HG03457 (cell line): ENCODE measurements around the gene CABP2.
"Not testable (repeated sequence)": the region's sequence is repeated elsewhere in the genome, so short reads cannot be mapped to it uniquely, and the experiment has no call there.

Experiments used
- ATAC-seq: cut with Tn5 transposase; IDR thresholded peaks from one replicate; pipeline ENCODE4 v1.9.1; 2021; ENCODE audit warnings: moderate number of reproducible peaks; ENCODE audit not compliant: unreplicated experiment

The CABP2 gene

GRCh38 chr11:67477344-67478050, 45.7 kb downstream of the CABP2 start:
- not testable (repeated sequence) for ATAC-seq

DNA sequence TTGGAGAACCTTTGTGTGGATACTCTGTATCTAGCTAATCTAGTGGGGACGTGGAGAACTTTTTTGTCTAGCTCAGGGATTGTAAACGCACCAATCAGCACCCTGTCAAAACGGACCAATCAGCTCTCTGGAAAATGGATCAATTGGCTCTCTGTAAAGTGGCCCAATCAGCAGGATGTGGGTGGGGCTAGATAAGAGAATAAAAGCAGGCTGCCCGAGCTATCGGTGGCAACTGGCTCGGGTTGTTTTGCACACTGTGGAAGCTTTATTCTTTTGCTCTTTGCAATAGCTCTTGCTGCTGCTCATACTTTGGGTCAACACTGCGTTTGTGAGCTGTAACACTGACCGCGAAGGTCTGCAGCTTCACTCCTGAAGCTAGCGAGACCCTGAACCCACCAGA, 46.6 kb downstream of the CABP2 start:
- not testable (repeated sequence) for ATAC-seq

DNA sequence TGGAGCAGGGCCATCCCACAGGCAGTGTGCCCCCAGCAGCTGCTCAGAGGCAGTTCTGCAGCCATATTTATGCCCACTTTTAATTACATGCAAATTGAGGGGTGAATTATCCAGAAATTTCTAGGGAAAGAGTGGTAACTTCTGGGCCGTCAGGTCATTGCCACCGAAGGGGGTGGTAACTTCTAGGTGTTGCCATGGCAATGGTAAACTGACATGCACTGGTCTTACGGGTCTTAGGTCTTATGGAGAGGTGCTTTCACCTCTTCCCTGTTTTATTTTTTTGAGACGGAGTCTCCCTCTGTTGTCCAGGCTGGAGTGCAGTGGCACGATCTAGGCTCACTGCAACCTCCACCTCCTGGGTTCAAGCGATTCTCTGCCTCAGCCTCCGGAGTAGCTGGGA, 50.4 kb downstream of the CABP2 start:
- ATAC-seq: no peak

- ATAC-seq: no peak
Observed at GRCh38 chr11:67470337-67471002, 52.8 kb downstream of the CABP2 start.

DNA sequence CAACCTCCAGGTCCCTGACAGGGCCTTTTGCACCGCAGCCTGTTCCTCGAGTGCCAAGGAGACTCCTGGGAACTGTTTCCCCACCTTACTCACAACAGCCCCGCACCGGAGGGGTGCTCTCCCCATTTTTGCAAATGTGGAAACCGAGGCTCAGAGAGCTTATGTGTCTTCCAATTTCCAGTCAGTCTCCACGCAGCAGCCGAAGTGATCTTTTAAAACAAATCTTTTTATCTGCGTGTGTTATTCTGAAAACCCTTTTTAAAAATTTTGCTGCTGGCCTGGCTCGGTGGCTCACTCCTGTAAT, 53.8 kb downstream of the CABP2 start:
- no peak for ATAC-seq
